ENCODE measurements around the gene FHOD3.

Gene FHOD3

GRCh38 chr18:36304723-36305122 is 7.2 kb downstream of the FHOD3 start:
- H3K27me3 Mint-ChIP-seq, result peaks cover 23% of the 10 kb centered on the region
- H3K4me1 Mint-ChIP-seq (ENCODE audit: low read depth), result no peaks in the 10 kb centered on the region

GRCh38 chr18:36305375-36305774 is 7.9 kb downstream of the FHOD3 start:
- Mint-ChIP-seq H3K27ac (no peak overlapping the region), H3K4me3 (no peak overlapping the region), H3K9me3 (ENCODE audit: low read depth) (no peaks in the 10 kb centered on the region), H3K36me3 (no peaks in the 10 kb centered on the region), H3K4me1 (ENCODE audit: low read depth) (no peaks in the 10 kb centered on the region), H3K27me3 (peaks cover 19% of the 10 kb centered on the region)

More at GRCh38 chr18:36304723-36305122, 7.2 kb downstream of the FHOD3 start:
- H3K36me3 Mint-ChIP-seq, result no peaks in the 10 kb centered on the region
- H3K4me3 Mint-ChIP-seq, result no peak overlapping the region
- no peaks in the 10 kb centered on the region for H3K9me3 Mint-ChIP-seq (ENCODE audit: low read depth)
- H3K27ac Mint-ChIP-seq, result no peak overlapping the region

- peaks cover 24% of the 10 kb centered on the region for H3K27me3 Mint-ChIP-seq
- H3K36me3 Mint-ChIP-seq, result no peaks in the 10 kb centered on the region
- no peak overlapping the region for H3K27ac Mint-ChIP-seq
- no peak overlapping the region for H3K4me3 Mint-ChIP-seq
- H3K9me3 Mint-ChIP-seq (ENCODE audit: low read depth), result no peaks in the 10 kb centered on the region
- no peaks in the 10 kb centered on the region for H3K4me1 Mint-ChIP-seq (ENCODE audit: low read depth)
These were observed 10.0 kb downstream of the FHOD3 start for GRCh38 chr18:36307513-36307912.

GRCh38 chr18:36308711-36309435 is 11.4 kb downstream of the FHOD3 start:
- no peak overlapping the region for H3K4me3 Mint-ChIP-seq
- peaks cover 18% of the 10 kb centered on the region for H3K27me3 Mint-ChIP-seq

GRCh38 chr18:36309436-36310391 is 12.2 kb downstream of the FHOD3 start:
- no peak overlapping the region for H3K27ac Mint-ChIP-seq
- H3K27me3 Mint-ChIP-seq, result peaks cover 20% of the 10 kb centered on the region
- no peak overlapping the region for H3K4me3 Mint-ChIP-seq
- H3K4me1 Mint-ChIP-seq (ENCODE audit: low read depth), result no peaks in the 10 kb centered on the region
- H3K36me3 Mint-ChIP-seq, result no peaks in the 10 kb centered on the region
- no peaks in the 10 kb centered on the region for H3K9me3 Mint-ChIP-seq (ENCODE audit: low read depth)

More at GRCh38 chr18:36308711-36309435, 11.4 kb downstream of the FHOD3 start:
- no peaks in the 10 kb centered on the region for H3K9me3 Mint-ChIP-seq (ENCODE audit: low read depth)
- no peaks in the 10 kb centered on the region for H3K36me3 Mint-ChIP-seq
- no peaks in the 10 kb centered on the region for H3K4me1 Mint-ChIP-seq (ENCODE audit: low read depth)
- H3K27ac Mint-ChIP-seq, result no peak overlapping the region

DNA sequence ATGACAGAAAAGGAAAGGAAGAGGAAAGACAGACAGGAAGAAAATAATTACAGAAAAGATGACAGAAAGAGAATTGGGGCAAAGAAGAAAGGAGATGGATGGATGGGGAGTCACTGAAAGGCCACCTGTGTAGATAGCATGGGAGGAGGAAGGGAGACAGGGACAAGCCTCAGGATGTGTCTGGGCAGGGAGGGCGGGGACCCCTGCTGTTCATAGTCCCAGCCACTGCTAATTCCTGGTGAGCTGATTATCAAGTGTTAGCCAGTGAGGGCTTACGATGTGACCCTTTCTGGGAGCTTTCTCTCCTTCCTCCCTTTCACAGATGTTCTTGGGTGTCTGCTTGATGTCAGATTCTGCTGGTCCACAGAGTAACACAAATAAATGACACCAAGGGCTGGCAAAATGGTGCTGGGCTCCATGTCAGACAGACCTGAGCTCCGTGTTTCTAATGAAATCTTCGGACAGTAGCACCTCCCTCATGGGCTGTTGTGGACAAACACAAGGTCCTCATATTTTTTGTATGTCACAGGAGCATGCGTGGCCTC is 13.6 kb downstream of the FHOD3 start:
- Mint-ChIP-seq H3K36me3 (no peaks in the 10 kb centered on the region), H3K4me3 (no peak overlapping the region), H3K27ac (no peak overlapping the region), H3K4me1 (ENCODE audit: low read depth) (no peaks in the 10 kb centered on the region), H3K27me3 (peaks cover 16% of the 10 kb centered on the region), H3K9me3 (ENCODE audit: low read depth) (no peaks in the 10 kb centered on the region)

- Mint-ChIP-seq H3K27ac (no peak overlapping the region), H3K4me3 (no peak overlapping the region), H3K36me3 (no peaks in the 10 kb centered on the region), H3K27me3 (peaks cover 16% of the 10 kb centered on the region), H3K9me3 (ENCODE audit: low read depth) (no peaks in the 10 kb centered on the region), H3K4me1 (ENCODE audit: low read depth) (no peaks in the 10 kb centered on the region)
These were observed 15.4 kb downstream of the FHOD3 start for GRCh38 chr18:36312806-36313395.

DNA sequence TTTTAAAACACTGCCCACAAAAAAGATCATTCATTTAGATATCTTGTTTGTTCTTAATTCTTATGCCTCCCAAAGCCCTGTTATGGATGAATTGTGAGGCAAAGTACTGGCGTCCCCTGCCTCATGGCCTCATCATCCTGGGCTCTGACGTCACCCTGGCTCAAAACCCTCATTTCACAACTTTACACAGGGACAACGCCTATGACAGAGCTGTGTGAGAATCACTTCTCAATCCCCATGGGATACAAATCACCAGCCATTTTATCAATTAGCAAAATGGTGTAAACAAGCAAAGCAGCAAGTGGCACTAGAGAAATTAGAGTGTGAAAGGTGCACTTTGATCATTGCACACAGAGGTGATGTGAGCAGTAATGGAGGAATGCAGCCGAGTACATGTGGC is 16.6 kb downstream of the FHOD3 start:
- no peaks in the 10 kb centered on the region for H3K4me1 Mint-ChIP-seq (ENCODE audit: low read depth)
- H3K4me3 Mint-ChIP-seq, result no peak overlapping the region
- no peak overlapping the region for H3K27ac Mint-ChIP-seq
- peaks cover 16% of the 10 kb centered on the region for H3K27me3 Mint-ChIP-seq
- H3K36me3 Mint-ChIP-seq, result no peaks in the 10 kb centered on the region
- peaks cover 10% of the 10 kb centered on the region for H3K9me3 Mint-ChIP-seq (ENCODE audit: low read depth)

DNA sequence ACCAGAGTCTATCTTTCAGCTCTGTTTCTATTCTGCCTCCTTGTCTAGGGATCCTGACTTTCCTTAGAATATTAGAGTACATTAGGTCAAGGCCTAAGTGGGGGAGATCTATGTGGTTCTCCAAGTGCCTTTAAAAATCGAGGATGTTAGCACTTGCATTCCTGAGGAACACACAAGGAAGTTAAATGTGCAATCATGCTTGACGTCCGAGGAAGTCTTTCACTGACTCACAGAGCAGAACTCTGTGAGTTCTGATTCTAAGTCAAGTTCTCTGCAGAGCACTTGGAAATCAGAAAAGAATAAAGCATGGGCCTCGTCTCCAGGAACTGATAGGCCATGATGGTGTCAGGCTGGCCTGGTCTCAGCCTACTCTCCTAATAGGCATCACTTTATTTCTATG is 17.2 kb downstream of the FHOD3 start:
- peaks cover 13% of the 10 kb centered on the region for H3K9me3 Mint-ChIP-seq (ENCODE audit: low read depth)
- no peak overlapping the region for H3K27ac Mint-ChIP-seq
- no peaks in the 10 kb centered on the region for H3K36me3 Mint-ChIP-seq
- H3K27me3 Mint-ChIP-seq, result peaks cover 16% of the 10 kb centered on the region
- no peak overlapping the region for H3K4me3 Mint-ChIP-seq
- H3K4me1 Mint-ChIP-seq (ENCODE audit: low read depth), result no peaks in the 10 kb centered on the region

GRCh38 chr18:36315736-36316135 is 18.2 kb downstream of the FHOD3 start:
- H3K9me3 Mint-ChIP-seq (ENCODE audit: low read depth), result peaks cover 13% of the 10 kb centered on the region
- H3K27me3 Mint-ChIP-seq, result peaks cover 15% of the 10 kb centered on the region
- H3K27ac Mint-ChIP-seq, result no peak overlapping the region
- no peaks in the 10 kb centered on the region for H3K36me3 Mint-ChIP-seq
- no peak overlapping the region for H3K4me3 Mint-ChIP-seq
- no peaks in the 10 kb centered on the region for H3K4me1 Mint-ChIP-seq (ENCODE audit: low read depth)

DNA sequence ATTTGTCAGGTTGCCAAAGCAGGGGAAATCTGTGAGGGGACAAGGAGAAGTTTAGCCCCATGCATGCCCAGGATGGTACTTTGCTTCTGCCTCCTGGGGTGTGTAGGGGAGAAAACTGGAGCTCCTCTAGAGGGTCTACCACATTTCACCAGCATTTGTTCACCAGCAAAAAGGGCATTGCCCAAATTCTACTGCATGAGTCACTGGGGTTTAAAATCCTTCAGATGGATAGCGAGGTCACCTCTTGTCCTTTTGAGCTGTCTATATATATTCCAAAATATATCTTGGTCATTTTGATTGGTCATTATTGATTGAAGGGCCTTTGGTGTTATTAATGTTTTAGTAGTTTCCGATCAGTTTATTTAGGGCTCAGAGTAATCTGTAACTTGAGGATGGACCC is 18.7 kb downstream of the FHOD3 start:
- Mint-ChIP-seq H3K4me3 (no peak overlapping the region), H3K27ac (no peak overlapping the region), H3K9me3 (ENCODE audit: low read depth) (peaks cover 13% of the 10 kb centered on the region), H3K4me1 (ENCODE audit: low read depth) (no peaks in the 10 kb centered on the region), H3K36me3 (no peaks in the 10 kb centered on the region), H3K27me3 (peaks cover 17% of the 10 kb centered on the region)

DNA sequence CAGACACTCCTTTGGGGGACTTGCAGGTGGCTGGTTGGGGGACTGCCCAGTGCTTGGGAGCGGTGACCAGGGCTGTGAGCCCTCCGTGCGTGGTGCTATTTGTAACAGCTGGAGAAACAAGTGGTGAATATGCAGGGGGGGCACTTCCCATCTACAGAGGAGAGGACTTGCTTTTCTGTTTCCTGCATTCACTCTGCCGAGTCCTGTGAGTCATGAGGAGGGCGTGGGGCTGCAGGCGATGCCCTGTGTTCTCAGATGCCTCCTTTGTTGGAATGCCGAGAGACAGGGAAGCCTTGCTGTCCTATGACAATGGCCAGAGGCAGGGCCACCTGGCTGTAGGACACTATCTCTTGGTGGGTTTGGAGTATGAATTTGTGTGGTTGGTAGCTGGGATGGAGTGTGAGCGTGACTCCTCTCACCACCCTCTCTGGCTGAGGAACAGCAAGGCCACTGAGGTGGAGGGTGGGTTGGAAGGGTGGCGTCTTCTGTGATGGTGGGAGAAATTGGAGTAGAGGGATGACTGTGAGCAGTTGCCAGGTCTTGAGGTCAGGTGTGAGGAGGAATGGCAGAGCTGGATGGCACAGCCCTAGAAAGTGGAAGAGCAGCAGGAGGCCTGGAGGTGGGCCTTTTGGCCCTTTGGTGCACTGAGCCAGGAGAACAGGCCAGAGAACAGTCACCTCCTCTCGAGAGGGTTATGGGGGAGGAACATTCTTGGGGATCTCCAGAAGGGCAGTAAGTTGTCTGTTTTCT is 24.3 kb downstream of the FHOD3 start:
- peaks cover 11% of the 10 kb centered on the region for H3K27me3 Mint-ChIP-seq
- no peak overlapping the region for H3K27ac Mint-ChIP-seq
- no peaks in the 10 kb centered on the region for H3K4me1 Mint-ChIP-seq (ENCODE audit: low read depth)
- H3K9me3 Mint-ChIP-seq (ENCODE audit: low read depth), result peaks cover 13% of the 10 kb centered on the region
- no peak overlapping the region for H3K4me3 Mint-ChIP-seq
- H3K36me3 Mint-ChIP-seq, result no peaks in the 10 kb centered on the region

- Mint-ChIP-seq H3K27me3 (peaks cover 11% of the 10 kb centered on the region), H3K27ac (no peak overlapping the region), H3K9me3 (ENCODE audit: low read depth) (peaks cover 13% of the 10 kb centered on the region), H3K4me3 (no peak overlapping the region), H3K4me1 (ENCODE audit: low read depth) (no peaks in the 10 kb centered on the region), H3K36me3 (no peaks in the 10 kb centered on the region)
These were observed 24.9 kb downstream of the FHOD3 start for GRCh38 chr18:36322408-36322728.

DNA sequence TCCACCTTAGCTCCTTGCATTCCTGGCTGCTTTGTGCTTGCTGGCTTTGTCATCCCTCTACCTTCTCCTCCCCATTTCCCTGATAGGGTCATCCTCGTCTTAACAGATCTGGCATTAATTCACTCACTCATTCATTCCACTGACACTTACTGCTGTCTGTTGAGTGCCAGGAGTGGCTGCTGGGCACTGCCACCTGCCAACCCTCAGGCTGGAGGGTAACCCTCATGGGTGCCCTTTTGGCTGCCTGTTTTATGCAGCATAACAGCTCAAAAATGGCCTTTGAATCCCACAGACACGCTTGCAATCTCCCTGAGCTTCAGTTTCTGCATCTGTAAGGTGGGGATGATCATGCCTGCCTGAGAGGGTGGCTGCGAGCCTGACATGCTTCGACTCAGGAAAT is 25.2 kb downstream of the FHOD3 start:
- Mint-ChIP-seq H3K36me3 (no peaks in the 10 kb centered on the region), H3K27me3 (peaks cover 11% of the 10 kb centered on the region), H3K9me3 (ENCODE audit: low read depth) (peaks cover 13% of the 10 kb centered on the region), H3K4me3 (no peak overlapping the region), H3K4me1 (ENCODE audit: low read depth) (no peaks in the 10 kb centered on the region), H3K27ac (no peak overlapping the region)
